ENCODE data around the gene LRP1. TPM values are rescaled to one million over a fixed set of nuclear protein-coding genes. Genes with fewer than 3 reads are reported as not detected.

The LRP1 gene
- total and polyA plus RNA-seq, 2 of the 13 experiments (the other 11 are each of a cell fraction or from before 2014, with no cell fraction given), result 14.7 to 30.8 TPM

- TF ChIP-seq RBM22 (optimal IDR thresholded peaks at IDR 0.05; ENCODE audit: low read length) (peak; percentile 81), ZBTB39 (CRISPR knock-in tag; IDR thresholded peaks at IDR 0.05) (peak; percentile 16; the same call in 1 of the 2 replicates), ZNF878 (CRISPR knock-in tag; IDR thresholded peaks at IDR 0.05) (0 out of 2 replicates have a peak, but pooled peaks have one; percentile 29), ZNF816 (CRISPR knock-in tag; IDR thresholded peaks at IDR 0.05; ENCODE audit: borderline replicate concordance) (0 out of 2 replicates have a peak, but pooled peaks have one; percentile 2), ZNF777 (CRISPR knock-in tag; IDR thresholded peaks at IDR 0.05) (0 out of 2 replicates have a peak, but pooled peaks have one; percentile 2), RORA (CRISPR knock-in tag; IDR thresholded peaks at IDR 0.05) (no peak), ZNF850 (CRISPR knock-in tag; conservative IDR thresholded peaks at IDR 0.05) (no peak)
- TF ChIP-seq, protein P1, sequence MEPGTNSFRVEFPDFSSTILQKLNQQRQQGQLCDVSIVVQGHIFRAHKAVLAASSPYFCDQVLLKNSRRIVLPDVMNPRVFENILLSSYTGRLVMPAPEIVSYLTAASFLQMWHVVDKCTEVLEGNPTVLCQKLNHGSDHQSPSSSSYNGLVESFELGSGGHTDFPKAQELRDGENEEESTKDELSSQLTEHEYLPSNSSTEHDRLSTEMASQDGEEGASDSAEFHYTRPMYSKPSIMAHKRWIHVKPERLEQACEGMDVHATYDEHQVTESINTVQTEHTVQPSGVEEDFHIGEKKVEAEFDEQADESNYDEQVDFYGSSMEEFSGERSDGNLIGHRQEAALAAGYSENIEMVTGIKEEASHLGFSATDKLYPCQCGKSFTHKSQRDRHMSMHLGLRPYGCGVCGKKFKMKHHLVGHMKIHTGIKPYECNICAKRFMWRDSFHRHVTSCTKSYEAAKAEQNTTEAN (CRISPR knock-in tag; conservative IDR thresholded peaks at IDR 0.05), result 0 out of 2 replicates have a peak, but pooled peaks have one; percentile 3
- TF ChIP-seq, protein P2, sequence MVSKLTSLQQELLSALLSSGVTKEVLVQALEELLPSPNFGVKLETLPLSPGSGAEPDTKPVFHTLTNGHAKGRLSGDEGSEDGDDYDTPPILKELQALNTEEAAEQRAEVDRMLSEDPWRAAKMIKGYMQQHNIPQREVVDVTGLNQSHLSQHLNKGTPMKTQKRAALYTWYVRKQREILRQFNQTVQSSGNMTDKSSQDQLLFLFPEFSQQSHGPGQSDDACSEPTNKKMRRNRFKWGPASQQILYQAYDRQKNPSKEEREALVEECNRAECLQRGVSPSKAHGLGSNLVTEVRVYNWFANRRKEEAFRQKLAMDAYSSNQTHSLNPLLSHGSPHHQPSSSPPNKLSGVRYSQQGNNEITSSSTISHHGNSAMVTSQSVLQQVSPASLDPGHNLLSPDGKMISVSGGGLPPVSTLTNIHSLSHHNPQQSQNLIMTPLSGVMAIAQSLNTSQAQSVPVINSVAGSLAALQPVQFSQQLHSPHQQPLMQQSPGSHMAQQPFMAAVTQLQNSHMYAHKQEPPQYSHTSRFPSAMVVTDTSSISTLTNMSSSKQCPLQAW (CRISPR knock-in tag; IDR thresholded peaks at IDR 0.05), result peak; percentile 39; the same call in 1 of the 2 replicates
Measured at GRCh38 chr12:57150400-57151000, 22.2 kb downstream of the LRP1 start (continued).

Data from HepG2 (cell line).